Body of pancreas (tissue), 4 donors: ENCODE results near the gene ZFR2. TPM values are rescaled to one million over a fixed set of nuclear protein-coding genes. Genes with fewer than 3 reads are reported as not detected.

Experiments used
- ATAC-seq: fragments of 150-250 bp; one replicate; pipeline ENCODE4 v1.9.1; 2016
- DNase-seq, 4 donors: peaks; one replicate each; pipeline ENCODE4 v3.0.0-alpha.2; 2019
- H3K27ac ChIP-seq, 4 donors: fragments of 200-600 bp; sonication (generic); 1 replicate in 3 of 4; 2 replicates in 1 of 4; pipeline versions ENCODE4 v1.5.1 to v1.6.1; 2016 to 2019; ENCODE audit warnings: mild to moderate bottlenecking in 1 of 4, mixed read lengths in 1 of 4, moderate library complexity in 1 of 4
- H3K27me3 ChIP-seq, 2 donors: fragments of 200-600 bp; sonication (generic); one replicate each; pipeline ENCODE4 v1.6.0; 2016; ENCODE audit warnings: mild to moderate bottlenecking in 1 of 2
- H3K36me3 ChIP-seq, 2 donors: fragments of 200-600 bp; sonication (generic); replicated peaks in 1 of 2; 2 replicates each; pipeline ENCODE4 v1.5.1; 2016; ENCODE audit warnings: low read depth in 2 of 2; ENCODE audit not compliant: insufficient read depth in 1 of 2
- H3K4me1 ChIP-seq: fragments of 200-600 bp; sonication (generic); one replicate; pipeline ENCODE4 v1.6.0; 2016
- H3K4me3 ChIP-seq, 2 donors: fragments of 200-600 bp; sonication (generic); 1 replicate in 1 of 2; 2 replicates in 1 of 2; pipeline ENCODE4 v1.5.1; 2016 to 2019
- H3K9me3 ChIP-seq, 3 donors: fragments of 200-600 bp; sonication (generic); 1 replicate in 2 of 3; 2 replicates in 1 of 3; pipeline ENCODE4 v1.5.1; 2016
- CTCF ChIP-seq, 7 experiments: fragments of 450-650 bp in 4 of 7; fragments of 200-600 bp in 3 of 7; sonication (generic) in 3 of 7; IDR thresholded peaks; one replicate each; pipeline ENCODE4 v1.5.1; 2016 to 2019; ENCODE audit warnings: antibody characterized with exemption in 7 of 7
- POLR2A ChIP-seq, 3 donors: fragments of 450-650 bp; IDR thresholded peaks; one replicate each; pipeline ENCODE4 v1.6.1; 2016; ENCODE audit warnings: antibody characterized with exemption in 3 of 3, mild to moderate bottlenecking in 2 of 3
- WGBS, 2 donors: methylation state at CpG; one replicate each; pipeline ENCODE4 v1.1.5; 2017; 5-methylcytosine and 5-hydroxymethylcytosine counted together
- intact Hi-C: fragments of 100-400 bp; cut with DNase I; formaldehyde crosslinking; loops from one replicate; pipeline ENCODE4 v1.15.1; 2023
- total RNA-seq, 2 donors: library from RNA; depleted of rRNA; stranded (reverse); fragments of >200 nt; gene quantifications; one replicate each; pipeline ENCODE4 v1.1.0, GENCODE V29; 2016

The ZFR2 gene
- total RNA-seq, 2 donors from 2014 or later: not detected

DNA sequence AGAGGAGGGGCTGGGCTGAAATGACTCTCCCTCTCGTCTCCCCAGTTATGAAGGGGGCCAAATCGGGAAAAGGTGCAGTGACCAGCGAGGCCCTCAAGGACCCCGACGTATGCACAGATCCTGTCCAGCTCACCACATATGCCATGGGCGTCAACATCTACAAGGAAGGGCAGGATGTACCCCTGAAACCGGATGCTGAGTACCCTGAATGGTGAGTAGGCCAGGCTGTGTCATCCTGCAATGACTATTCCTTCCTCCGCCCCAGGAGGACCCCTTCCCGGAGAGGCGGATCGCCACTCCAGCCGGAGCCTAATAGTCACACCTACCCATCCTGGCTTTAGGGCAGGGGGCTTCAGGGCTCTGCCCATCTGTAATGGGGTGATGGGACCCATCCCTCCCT is 103.7 kb downstream of the ZFR2 start:
- Histone ChIP-seq H3K4me3 (no peak overlapping the region), H3K9me3 (no peaks in the 10 kb centered on the region), H3K4me1 (peaks cover 21% of the 10 kb centered on the region), H3K36me3 (peaks cover 0 to 5% of the 10 kb centered on the region in 2 donors), H3K27me3 (no peaks in the 10 kb centered on the region), H3K27ac (no peak overlapping the region)
- DNase-seq: no peak
- TF ChIP-seq CTCF (IDR thresholded peaks at IDR 0.05) (no peak), POLR2A (IDR thresholded peaks at IDR 0.05) (no peak)
- intact Hi-C loops: no loop called here
- ATAC-seq: no peak
- WGBS, 2 donors: 84 to 96% methylated on average over 11 to 12 of the region's 12 CpGs

- H3K9me3 ChIP-seq: no peaks in the 10 kb centered on the region
- TF ChIP-seq POLR2A (IDR thresholded peaks at IDR 0.05) (peak; percentile 72 to 94 (median 93)), CTCF (IDR thresholded peaks at IDR 0.05) (peak in 1 of 7 experiments; percentile 10)
- ATAC-seq (peak; percentile 94), DNase-seq (peak; percentile 99 to 100 (median 99))
- H3K4me1 ChIP-seq: peaks cover 39% of the 10 kb centered on the region
- WGBS, 2 donors: 2 to 3% methylated on average over 34 to 47 of the region's 47 CpGs
- peaks cover 0 to 7% of the 10 kb centered on the region in 2 donors for H3K36me3 ChIP-seq
- intact Hi-C loops: no loop called here
- H3K27ac ChIP-seq: peak within 1 kb of the TSS; percentile 94 to 100 (median 98)
- no peaks in the 10 kb centered on the region for H3K27me3 ChIP-seq
- peak within 1 kb of the TSS; percentile 96 to 98 for H3K4me3 ChIP-seq
Observed at GRCh38 chr19:3762501-3763459, 106.1 kb downstream of the ZFR2 start, which contains the start of gene MRPL54. TSS of gene MRPL54 (plus strand) at chr19:3762682. CDS start at chr19:3762701, 19 bp downstream.

DNA sequence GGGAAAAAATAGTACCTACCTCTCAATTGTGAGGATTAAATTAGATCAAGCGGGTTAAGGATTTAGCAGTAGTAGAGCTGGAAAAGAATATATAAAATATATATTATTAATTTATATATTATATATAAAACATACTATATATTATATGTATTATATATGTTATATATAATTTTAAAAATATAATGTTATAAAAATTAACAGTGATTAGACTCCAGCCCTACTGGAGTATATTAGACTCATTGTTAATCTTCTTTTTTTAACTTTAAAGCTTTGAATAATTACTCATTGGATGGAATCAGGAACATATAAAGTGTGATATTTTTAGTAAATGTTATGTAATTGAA is 106.7 kb downstream of the ZFR2 start:
- H3K4me3 ChIP-seq: no peak overlapping the region
- peaks cover 0 to 7% of the 10 kb centered on the region in 2 donors for H3K36me3 ChIP-seq
- intact Hi-C loops: no loop called here
- no peaks in the 10 kb centered on the region for H3K9me3 ChIP-seq
- H3K27me3 ChIP-seq: no peaks in the 10 kb centered on the region
- ATAC-seq (no peak), DNase-seq (no peak)
- TF ChIP-seq CTCF (IDR thresholded peaks at IDR 0.05): no peak
- TF ChIP-seq POLR2A (IDR thresholded peaks at IDR 0.05): no peak
- H3K4me1 ChIP-seq: peaks cover 39% of the 10 kb centered on the region
- 67% methylated on average over 1 of the region's 1 CpG for WGBS, 2 donors
- H3K27ac ChIP-seq: peak overlapping the region; percentile 94 to 100 (median 98)

GRCh38 chr19:3761382-3762129 is 107.3 kb downstream of the ZFR2 start, which contains the start of gene APBA3:
TSS of gene APBA3 (minus strand) at chr19:3761692. CDS start at chr19:3760264, 1,428 bp downstream.
- WGBS, 2 donors: 4 to 12% methylated on average over 9 to 39 of the region's 45 CpGs
- Histone ChIP-seq H3K4me3 (peak within 1 kb of the TSS; percentile 96 to 98), H3K27ac (peak within 1 kb of the TSS; percentile 94 to 100 (median 98)), H3K9me3 (no peaks in the 10 kb centered on the region), H3K36me3 (peaks cover 0 to 6% of the 10 kb centered on the region in 2 donors), H3K4me1 (peaks cover 39% of the 10 kb centered on the region), H3K27me3 (no peaks in the 10 kb centered on the region)
- DNase-seq: peak; percentile 92 to 95 (median 94)
- intact Hi-C loops: no loop called here
- TF ChIP-seq POLR2A (IDR thresholded peaks at IDR 0.05): peak in 2 of 3 donors; percentile 74 to 79
- TF ChIP-seq CTCF (IDR thresholded peaks at IDR 0.05): peak; percentile 49 to 78 (median 69)
- peak; percentile 48 for ATAC-seq
